AG04449 (cell line): Measurements from ENCODE around the gene CITED4.

ENCODE experiments used
- CTCF ChIA-PET: fragments of 350-600 bp; formaldehyde crosslinking; extraction: SDS; loops from one replicate; lab custom pipeline; 2021; ENCODE audit warnings: antibody characterized with exemption; lab: Yijun Ruan, JAX
- POLR2A ChIA-PET: fragments of 400-600, 350-600 bp; formaldehyde crosslinking; extraction: SDS; loops from one replicate; lab custom pipeline; 2020; ENCODE audit warnings: antibody characterized with exemption, inconsistent platforms; lab: Yijun Ruan, JAX
- DNase-seq: peaks from one replicate; pipeline ENCODE4 v3.0.0-alpha.2; 2010; ENCODE audit warnings: low read depth, low spot score
- H3K4me3 ChIP-seq: 2 replicates; pipeline ENCODE4 v1.5.1; 2011; ENCODE audit warnings: low read depth, mild to moderate bottlenecking, control low read depth, low read length
- TF ChIP-seq, protein P1 (sequence below): IDR thresholded peaks from one replicate; pipeline ENCODE4 v1.5.1; 2011; ENCODE audit warnings: mild to moderate bottlenecking, moderate library complexity, low read length, control low read depth, inconsistent platforms; ENCODE audit not compliant: insufficient read depth; ENCODE audit errors: missing control alignments

CITED4 gene

DNA sequence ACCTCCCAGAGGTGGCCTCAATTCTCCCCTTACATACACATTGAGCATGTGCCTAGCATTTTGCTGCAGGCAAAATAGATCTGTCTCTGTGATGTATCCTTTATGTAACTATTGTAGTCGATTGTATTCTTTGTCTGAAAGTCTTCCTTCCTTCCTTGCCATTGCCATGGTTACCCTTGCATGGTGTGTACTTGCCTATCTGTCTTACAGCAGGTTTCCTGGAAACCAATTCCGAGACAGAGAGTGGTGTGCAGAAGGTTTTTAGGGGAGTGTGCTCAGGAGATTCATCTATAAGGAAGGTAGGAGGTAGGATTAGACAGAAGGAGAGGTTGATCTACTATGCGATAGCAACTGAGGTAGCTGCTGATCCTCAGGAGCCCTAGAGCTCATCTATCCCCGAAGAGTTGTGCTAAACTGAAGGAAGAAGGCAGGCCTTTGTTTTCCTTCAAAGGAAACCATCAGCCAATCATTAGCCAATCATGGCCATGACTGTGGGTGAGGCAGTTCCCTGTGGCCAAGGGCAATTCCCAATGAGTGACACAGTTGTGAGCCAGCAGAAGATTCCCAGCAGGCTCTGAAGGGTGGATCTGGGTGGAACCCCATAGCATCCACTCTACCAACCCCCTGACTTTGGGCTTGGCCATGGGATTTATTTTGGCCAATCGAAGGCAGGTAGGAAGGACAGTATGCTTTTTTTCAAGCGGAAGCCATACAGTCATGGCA, 15.0 kb downstream of the CITED4 start:
- TF ChIP-seq, protein P1, sequence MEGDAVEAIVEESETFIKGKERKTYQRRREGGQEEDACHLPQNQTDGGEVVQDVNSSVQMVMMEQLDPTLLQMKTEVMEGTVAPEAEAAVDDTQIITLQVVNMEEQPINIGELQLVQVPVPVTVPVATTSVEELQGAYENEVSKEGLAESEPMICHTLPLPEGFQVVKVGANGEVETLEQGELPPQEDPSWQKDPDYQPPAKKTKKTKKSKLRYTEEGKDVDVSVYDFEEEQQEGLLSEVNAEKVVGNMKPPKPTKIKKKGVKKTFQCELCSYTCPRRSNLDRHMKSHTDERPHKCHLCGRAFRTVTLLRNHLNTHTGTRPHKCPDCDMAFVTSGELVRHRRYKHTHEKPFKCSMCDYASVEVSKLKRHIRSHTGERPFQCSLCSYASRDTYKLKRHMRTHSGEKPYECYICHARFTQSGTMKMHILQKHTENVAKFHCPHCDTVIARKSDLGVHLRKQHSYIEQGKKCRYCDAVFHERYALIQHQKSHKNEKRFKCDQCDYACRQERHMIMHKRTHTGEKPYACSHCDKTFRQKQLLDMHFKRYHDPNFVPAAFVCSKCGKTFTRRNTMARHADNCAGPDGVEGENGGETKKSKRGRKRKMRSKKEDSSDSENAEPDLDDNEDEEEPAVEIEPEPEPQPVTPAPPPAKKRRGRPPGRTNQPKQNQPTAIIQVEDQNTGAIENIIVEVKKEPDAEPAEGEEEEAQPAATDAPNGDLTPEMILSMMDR: no peak
- no peak for DNase-seq
- ChIA-PET POLR2A (no interaction called here), CTCF (interaction anchor here (0.7 to 31.0 kb wide), 14 partner anchors 10 to 315 kb away, joined by 3 to 987 read pairs (median 8); partner anchors contain the start of gene CITED4)
- no peak overlapping the region for H3K4me3 ChIP-seq

DNA sequence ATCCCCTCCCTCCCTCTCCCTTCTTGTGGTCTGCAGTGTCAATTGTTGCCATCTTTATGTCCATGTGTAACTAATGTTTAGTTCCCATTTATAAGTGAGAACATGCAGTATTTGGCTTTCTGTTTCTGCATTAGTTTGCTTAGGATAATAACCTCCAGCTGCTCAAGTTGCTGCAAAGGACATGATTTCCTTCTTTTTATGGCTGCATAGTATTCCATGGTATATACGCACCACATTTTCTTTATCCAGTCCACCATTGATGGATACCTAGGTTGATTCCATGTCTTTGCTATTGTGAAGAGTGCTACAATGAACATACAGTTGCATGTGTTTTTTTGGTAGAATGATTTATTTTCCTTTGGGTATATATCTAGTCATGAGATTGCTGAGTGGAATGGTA, 16.3 kb downstream of the CITED4 start:
- no peak for DNase-seq
- POLR2A ChIA-PET: no interaction called here
- CTCF ChIA-PET: interaction anchor here (5.6 to 31.0 kb wide), 5 partner anchors 8 to 214 kb away, joined by 41 to 987 read pairs (median 51); partner anchors contain the start of gene CITED4
- TF ChIP-seq, protein P1: no peak
- H3K4me3 ChIP-seq: no peak overlapping the region

DNA sequence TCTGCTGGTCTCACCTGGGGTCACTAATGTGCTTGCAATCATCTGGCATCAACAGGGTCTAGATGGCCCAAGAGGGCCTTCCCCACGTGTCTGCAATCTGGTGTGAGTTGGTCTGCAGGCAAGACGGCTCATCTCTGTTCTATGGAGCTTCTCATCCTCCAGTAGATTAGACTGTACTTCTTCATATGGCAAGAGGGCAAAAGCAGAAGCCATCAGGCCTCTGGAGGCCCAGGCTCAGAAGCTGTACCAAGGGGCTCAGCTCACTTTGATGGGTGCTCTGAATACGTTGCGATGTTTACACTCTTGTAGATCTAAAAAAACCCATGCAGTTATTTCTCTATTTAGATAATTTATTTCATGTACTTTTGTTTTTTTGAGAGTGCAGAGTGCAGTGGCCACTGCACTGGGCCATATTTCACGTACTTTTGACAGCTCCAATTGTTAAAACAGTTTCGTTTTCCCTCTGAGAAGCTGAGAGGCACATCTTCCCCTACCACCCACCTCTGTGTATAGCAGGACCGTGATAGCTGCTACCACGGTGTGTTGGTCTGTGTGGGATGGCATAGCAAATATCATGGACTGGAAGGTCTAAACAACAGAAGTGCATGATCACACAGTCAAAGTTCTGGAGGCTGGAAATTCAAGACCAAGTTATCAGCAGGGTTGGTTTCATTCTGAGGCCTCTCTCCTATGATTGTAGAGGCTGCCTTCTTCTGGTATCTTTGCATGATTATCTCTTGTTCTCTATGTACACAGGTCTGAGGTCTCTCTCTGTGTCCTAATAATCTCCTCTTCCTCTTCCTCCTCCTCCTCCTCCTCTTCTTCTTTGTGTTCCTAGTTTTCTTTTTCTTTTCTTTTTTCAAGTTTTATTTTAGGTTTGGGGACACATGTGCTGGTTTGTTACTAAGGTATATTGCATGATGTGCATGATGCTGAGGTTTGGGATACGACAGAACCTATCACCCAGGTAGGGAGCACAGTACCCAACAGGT, 17.0 kb downstream of the CITED4 start:
- POLR2A ChIA-PET: no interaction called here

DNA sequence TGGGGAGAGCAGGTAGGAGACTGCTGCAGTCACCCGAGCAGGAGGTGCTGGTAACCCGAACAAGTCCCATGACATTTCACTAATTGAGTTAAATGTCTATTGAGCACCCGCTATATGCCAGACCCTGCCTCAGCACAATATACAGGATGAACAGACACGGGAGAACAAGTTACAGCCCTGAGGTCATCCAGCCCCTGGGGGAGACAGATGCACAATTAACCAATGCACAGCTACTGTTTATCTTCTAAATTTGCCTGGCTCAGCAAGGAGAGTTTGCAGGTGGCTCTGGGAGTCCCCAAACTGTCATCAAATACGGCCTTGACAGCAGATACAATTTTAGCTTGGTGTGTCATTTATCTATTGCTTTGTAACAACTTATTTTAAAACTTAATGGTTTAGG, 18.1 kb downstream of the CITED4 start:
- TF ChIP-seq, protein P1: no peak
- ChIA-PET CTCF (interaction anchor here (1.0 to 31.0 kb wide), 4 partner anchors 10 to 213 kb away, joined by 3 to 987 read pairs (median 5); no protein-coding TSS in a partner anchor), POLR2A (no interaction called here)
- H3K4me3 ChIP-seq: no peak overlapping the region
- DNase-seq: no peak

More for the DNA sequence above, 17.0 kb downstream of the CITED4 start:
- no peak overlapping the region for H3K4me3 ChIP-seq
- TF ChIP-seq, protein P1: no peak
- no peak for DNase-seq
- CTCF ChIA-PET: interaction anchor here (0.6 to 31.0 kb wide), 7 partner anchors 9 to 214 kb away, joined by 3 to 987 read pairs (median 3); no protein-coding TSS in a partner anchor

DNA sequence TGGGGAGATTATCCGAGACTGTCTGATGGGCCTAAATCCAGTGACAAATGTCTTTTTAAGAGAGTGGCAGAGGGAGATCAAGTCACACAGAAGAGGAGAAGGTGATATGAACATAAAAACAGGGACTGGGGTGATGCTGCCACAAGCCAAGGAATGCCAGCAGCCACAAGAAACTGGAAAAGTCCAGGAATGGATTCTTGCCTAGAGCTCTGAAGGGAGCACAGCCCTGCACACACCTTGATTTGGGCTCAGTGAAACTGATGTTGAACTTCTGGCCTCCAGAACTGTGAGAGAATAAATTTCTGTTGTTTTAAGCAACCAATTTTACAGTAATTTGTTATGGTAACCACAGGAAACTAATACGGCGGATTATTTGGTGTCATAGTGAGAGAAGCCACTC, 19.5 kb downstream of the CITED4 start:
- TF ChIP-seq, protein P1: no peak
- H3K4me3 ChIP-seq: no peak overlapping the region
- ChIA-PET CTCF (interaction anchor here (31.0 kb wide), 1 partner anchor 104 kb away, joined by 987 read pairs; no protein-coding TSS in a partner anchor), POLR2A (no interaction called here)
- DNase-seq: no peak
